Body of pancreas (tissue), 4 donors: ENCODE data around the gene SNED1. TPM values are rescaled to one million over a fixed set of nuclear protein-coding genes. Genes with fewer than 3 reads are reported as not detected.

Source experiments
- ATAC-seq: fragments of 150-250 bp; one replicate; pipeline ENCODE4 v1.9.1; 2016
- DNase-seq, 4 donors: peaks; one replicate each; pipeline ENCODE4 v3.0.0-alpha.2; 2019
- H3K27ac ChIP-seq, 4 donors: fragments of 200-600 bp; sonication (generic); 1 replicate in 3 of 4; 2 replicates in 1 of 4; pipeline versions ENCODE4 v1.5.1 to v1.6.1; 2016 to 2019; ENCODE audit warnings: mild to moderate bottlenecking in 1 of 4, mixed read lengths in 1 of 4, moderate library complexity in 1 of 4
- H3K27me3 ChIP-seq, 2 donors: fragments of 200-600 bp; sonication (generic); one replicate each; pipeline ENCODE4 v1.6.0; 2016; ENCODE audit warnings: mild to moderate bottlenecking in 1 of 2
- H3K36me3 ChIP-seq, 2 donors: fragments of 200-600 bp; sonication (generic); replicated peaks in 1 of 2; 2 replicates each; pipeline ENCODE4 v1.5.1; 2016; ENCODE audit warnings: low read depth in 2 of 2; ENCODE audit not compliant: insufficient read depth in 1 of 2
- H3K4me1 ChIP-seq: fragments of 200-600 bp; sonication (generic); one replicate; pipeline ENCODE4 v1.6.0; 2016
- H3K4me3 ChIP-seq, 2 donors: fragments of 200-600 bp; sonication (generic); 1 replicate in 1 of 2; 2 replicates in 1 of 2; pipeline ENCODE4 v1.5.1; 2016 to 2019
- H3K9me3 ChIP-seq, 3 donors: fragments of 200-600 bp; sonication (generic); 1 replicate in 2 of 3; 2 replicates in 1 of 3; pipeline ENCODE4 v1.5.1; 2016
- POLR2A ChIP-seq, 3 donors: fragments of 450-650 bp; IDR thresholded peaks; one replicate each; pipeline ENCODE4 v1.6.1; 2016; ENCODE audit warnings: antibody characterized with exemption in 3 of 3, mild to moderate bottlenecking in 2 of 3
- WGBS, 2 donors: methylation state at CpG; one replicate each; pipeline ENCODE4 v1.1.5; 2017; 5-methylcytosine and 5-hydroxymethylcytosine counted together
- intact Hi-C: fragments of 100-400 bp; cut with DNase I; formaldehyde crosslinking; loops from one replicate; pipeline ENCODE4 v1.15.1; 2023
- total RNA-seq, 2 donors: library from RNA; depleted of rRNA; stranded (reverse); fragments of >200 nt; gene quantifications; one replicate each; pipeline ENCODE4 v1.1.0, GENCODE V29; 2016
- TF ChIP-seq, protein P1 (sequence below), 7 experiments: fragments of 450-650 bp in 4 of 7; fragments of 200-600 bp in 3 of 7; sonication (generic) in 3 of 7; IDR thresholded peaks; one replicate each; pipeline ENCODE4 v1.5.1; 2016 to 2019; ENCODE audit warnings: antibody characterized with exemption in 7 of 7

SNED1 gene
- total RNA-seq, 2 donors from 2014 or later, result 13.5 to 33.0 TPM

DNA sequence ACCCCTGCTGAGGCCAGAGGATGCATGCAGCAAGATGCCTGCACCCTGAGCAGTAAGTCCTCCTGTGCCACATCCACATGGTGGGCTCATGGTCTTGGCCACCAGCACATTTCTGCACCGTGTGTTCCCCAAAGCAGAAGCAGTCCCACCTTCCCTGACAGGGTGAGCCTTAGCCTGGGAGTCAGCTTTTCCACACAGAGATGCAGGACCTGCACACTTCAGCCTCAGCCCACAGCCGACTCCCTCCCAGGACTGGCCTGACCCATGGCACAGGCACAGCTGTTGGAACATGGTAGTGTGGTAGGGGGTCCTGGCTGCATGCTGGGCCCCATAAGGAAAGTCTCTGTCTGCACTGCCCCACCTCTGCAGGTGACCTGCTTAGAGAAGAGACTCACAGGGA, 5.0 kb downstream of the SNED1 start:
- TF ChIP-seq, protein P1, sequence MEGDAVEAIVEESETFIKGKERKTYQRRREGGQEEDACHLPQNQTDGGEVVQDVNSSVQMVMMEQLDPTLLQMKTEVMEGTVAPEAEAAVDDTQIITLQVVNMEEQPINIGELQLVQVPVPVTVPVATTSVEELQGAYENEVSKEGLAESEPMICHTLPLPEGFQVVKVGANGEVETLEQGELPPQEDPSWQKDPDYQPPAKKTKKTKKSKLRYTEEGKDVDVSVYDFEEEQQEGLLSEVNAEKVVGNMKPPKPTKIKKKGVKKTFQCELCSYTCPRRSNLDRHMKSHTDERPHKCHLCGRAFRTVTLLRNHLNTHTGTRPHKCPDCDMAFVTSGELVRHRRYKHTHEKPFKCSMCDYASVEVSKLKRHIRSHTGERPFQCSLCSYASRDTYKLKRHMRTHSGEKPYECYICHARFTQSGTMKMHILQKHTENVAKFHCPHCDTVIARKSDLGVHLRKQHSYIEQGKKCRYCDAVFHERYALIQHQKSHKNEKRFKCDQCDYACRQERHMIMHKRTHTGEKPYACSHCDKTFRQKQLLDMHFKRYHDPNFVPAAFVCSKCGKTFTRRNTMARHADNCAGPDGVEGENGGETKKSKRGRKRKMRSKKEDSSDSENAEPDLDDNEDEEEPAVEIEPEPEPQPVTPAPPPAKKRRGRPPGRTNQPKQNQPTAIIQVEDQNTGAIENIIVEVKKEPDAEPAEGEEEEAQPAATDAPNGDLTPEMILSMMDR (IDR thresholded peaks at IDR 0.05), result no peak
- no peak for TF ChIP-seq POLR2A (IDR thresholded peaks at IDR 0.05)
- WGBS, 2 donors, result 100% methylated on average over 2 of the region's 2 CpGs; no CpG with 5 or more reads in 1 of the 2 donors
- DNase-seq, result no peak
- intact Hi-C loops, result loop anchor here (2.0 kb wide), 1 partner anchor 23 kb away; no protein-coding TSS in a partner anchor
- Histone ChIP-seq H3K4me3 (no peak overlapping the region), H3K36me3 (no peaks in the 10 kb centered on the region), H3K27me3 (no peaks in the 10 kb centered on the region), H3K27ac (no peak overlapping the region), H3K9me3 (peaks cover 0 to 13% (median 0%) of the 10 kb centered on the region in 3 donors), H3K4me1 (peaks cover 19% of the 10 kb centered on the region)
- no peak for ATAC-seq

DNA sequence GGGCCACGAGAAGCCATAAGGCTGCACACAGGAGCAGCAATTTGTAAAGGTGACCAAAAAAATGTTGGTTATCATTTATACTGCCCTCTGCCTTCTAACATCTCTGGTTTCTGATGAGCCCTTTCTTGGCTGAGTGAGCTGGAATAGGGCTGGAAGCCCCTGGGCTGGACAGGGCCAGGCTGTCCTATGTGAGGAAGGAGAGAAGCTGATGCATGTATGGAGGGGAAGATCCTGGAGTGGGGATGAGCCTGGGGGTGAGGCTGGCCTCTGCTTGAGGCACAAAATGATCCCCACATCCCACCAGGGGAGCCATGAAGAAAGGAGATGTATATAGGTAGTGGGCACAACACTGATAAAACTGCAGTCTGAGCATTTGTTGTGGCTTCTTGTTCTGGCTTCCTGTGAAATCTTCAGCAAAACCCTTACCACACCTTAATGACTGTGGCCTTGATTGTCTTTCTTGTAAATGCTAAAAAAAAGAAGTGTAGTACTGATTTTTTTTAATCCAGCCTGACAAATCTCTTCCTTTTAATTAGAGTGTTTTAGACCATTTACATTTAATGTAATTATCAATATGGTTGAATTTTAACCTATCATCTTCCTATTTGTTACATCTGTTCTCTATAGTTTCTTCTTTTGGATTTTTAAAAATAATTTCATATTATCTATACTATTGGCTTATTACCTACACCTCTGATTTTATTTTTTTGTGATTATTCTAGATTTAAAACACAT, 5.6 kb downstream of the SNED1 start:
- H3K4me1 ChIP-seq, result peaks cover 22% of the 10 kb centered on the region
- DNase-seq, result no peak
- intact Hi-C loops, result loop anchor here (2.0 kb wide), 1 partner anchor 23 kb away; no protein-coding TSS in a partner anchor
- H3K27ac ChIP-seq, result no peak overlapping the region
- H3K9me3 ChIP-seq, result peaks cover 0 to 13% (median 0%) of the 10 kb centered on the region in 3 donors
- no peak for ATAC-seq
- H3K4me3 ChIP-seq, result no peak overlapping the region
- TF ChIP-seq, protein P1 (IDR thresholded peaks at IDR 0.05), result no peak
- TF ChIP-seq POLR2A (IDR thresholded peaks at IDR 0.05), result no peak
- no peaks in the 10 kb centered on the region for H3K36me3 ChIP-seq
- WGBS, 2 donors, result 36 to 100% methylated on average over 1 of the region's 1 CpG
- no peaks in the 10 kb centered on the region for H3K27me3 ChIP-seq

DNA sequence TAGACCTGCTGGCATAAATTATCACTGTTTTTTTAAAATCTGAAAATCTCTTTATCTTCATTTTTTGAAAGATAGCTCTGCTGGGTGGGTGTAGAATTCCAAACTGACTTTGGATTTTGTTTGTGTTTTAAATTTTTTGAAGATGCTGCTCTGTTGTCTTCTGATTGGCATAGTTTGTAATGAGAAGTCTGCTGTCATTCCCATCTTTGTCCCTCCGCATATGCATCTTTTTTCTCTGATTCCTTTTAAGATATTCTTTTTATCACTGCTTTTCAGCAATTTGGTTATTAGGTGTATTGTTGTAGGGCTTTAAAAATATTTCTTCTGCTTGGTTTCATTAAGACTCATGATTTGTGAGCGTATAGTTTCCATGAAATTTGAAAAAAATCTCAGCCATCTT, 7.2 kb downstream of the SNED1 start:
- Histone ChIP-seq H3K4me1 (peaks cover 24% of the 10 kb centered on the region), H3K27me3 (no peaks in the 10 kb centered on the region), H3K9me3 (peaks cover 0 to 13% (median 0%) of the 10 kb centered on the region in 3 donors), H3K36me3 (no peaks in the 10 kb centered on the region), H3K4me3 (no peak overlapping the region), H3K27ac (no peak overlapping the region)
- WGBS, 2 donors, result 94 to 96% methylated on average over 2 of the region's 2 CpGs
- DNase-seq (no peak), ATAC-seq (no peak)
- intact Hi-C loops, result no loop called here
- TF ChIP-seq, protein P1 (IDR thresholded peaks at IDR 0.05), result no peak
- no peak for TF ChIP-seq POLR2A (IDR thresholded peaks at IDR 0.05)

DNA sequence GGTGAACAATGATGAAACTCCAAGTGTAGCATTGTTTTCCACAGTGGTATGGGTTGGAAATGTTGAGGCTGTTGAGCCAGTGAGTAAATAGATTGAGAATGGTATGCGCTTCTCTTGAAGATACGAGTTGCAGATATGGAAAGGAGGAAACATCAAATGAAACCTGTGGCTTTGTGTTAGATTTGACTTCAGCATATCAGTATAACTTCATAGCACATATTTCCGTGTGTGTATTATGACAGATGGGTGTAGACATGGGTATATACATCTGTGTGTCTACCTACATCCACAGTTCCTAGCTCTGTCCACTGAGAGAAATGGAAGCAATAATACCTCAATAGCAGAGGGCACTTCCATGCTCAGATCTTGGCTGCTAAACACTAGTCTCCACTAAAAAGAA, 8.0 kb downstream of the SNED1 start:
- DNase-seq (no peak), ATAC-seq (no peak)
- Histone ChIP-seq H3K27me3 (no peaks in the 10 kb centered on the region), H3K4me1 (peaks cover 27% of the 10 kb centered on the region), H3K4me3 (no peak overlapping the region), H3K9me3 (peaks cover 0 to 13% (median 0%) of the 10 kb centered on the region in 3 donors), H3K27ac (no peak overlapping the region), H3K36me3 (no peaks in the 10 kb centered on the region)
- intact Hi-C loops, result no loop called here
- no peak for TF ChIP-seq POLR2A (IDR thresholded peaks at IDR 0.05)
- TF ChIP-seq, protein P1 (IDR thresholded peaks at IDR 0.05), result no peak
- 77 to 89% methylated on average over 3 of the region's 3 CpGs for WGBS, 2 donors

DNA sequence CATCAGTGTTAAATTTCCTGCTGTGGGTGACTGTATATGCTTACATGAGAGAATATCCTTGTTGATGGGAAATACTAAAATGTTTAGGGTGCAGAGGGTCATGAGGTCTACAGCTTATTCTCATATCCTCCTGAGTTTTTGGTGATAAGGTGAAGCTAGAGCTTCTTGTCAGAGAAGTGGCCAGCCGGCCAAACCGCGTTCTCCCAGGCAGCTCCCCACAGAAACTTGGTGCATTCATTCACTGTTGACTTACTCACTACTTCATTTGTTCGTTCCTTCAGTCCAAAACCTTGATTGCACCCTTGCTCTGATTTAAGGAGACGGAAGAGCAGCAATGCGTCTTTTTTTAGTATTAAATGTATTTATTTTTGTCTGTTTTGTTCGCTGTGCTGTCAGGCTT, 8.7 kb downstream of the SNED1 start:
- Histone ChIP-seq H3K36me3 (no peaks in the 10 kb centered on the region), H3K27ac (no peak overlapping the region), H3K4me3 (no peak overlapping the region), H3K4me1 (peaks cover 34% of the 10 kb centered on the region), H3K9me3 (peaks cover 0 to 13% (median 0%) of the 10 kb centered on the region in 3 donors), H3K27me3 (no peaks in the 10 kb centered on the region)
- no peak for ATAC-seq
- no peak for DNase-seq
- TF ChIP-seq, protein P1 (IDR thresholded peaks at IDR 0.05), result no peak
- no peak for TF ChIP-seq POLR2A (IDR thresholded peaks at IDR 0.05)
- intact Hi-C loops, result no loop called here
- 91% methylated on average over 7 of the region's 7 CpGs for WGBS, 2 donors
